ENCODE measurements around the gene PODXL.

DNA sequence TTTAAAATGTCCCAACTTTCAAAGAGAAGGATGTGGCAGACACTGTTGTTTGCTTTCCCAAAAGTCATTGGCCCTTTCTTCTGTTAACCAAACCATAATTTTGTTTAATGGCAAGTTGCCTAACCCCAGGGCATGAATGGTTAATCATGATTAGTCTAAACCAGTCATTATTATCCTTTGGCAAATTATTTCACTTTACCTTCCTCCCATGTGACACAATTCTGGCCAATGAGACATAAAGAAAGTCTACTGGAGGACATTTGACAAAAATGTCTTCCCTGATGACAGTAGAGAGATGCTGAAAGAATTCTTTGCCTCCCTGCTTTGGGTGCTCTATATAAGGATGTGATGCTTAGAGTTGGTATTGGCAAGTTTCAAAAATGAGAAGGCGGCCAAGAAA is 101.9 kb downstream of the PODXL start:
- TF ChIP-seq, protein P1, sequence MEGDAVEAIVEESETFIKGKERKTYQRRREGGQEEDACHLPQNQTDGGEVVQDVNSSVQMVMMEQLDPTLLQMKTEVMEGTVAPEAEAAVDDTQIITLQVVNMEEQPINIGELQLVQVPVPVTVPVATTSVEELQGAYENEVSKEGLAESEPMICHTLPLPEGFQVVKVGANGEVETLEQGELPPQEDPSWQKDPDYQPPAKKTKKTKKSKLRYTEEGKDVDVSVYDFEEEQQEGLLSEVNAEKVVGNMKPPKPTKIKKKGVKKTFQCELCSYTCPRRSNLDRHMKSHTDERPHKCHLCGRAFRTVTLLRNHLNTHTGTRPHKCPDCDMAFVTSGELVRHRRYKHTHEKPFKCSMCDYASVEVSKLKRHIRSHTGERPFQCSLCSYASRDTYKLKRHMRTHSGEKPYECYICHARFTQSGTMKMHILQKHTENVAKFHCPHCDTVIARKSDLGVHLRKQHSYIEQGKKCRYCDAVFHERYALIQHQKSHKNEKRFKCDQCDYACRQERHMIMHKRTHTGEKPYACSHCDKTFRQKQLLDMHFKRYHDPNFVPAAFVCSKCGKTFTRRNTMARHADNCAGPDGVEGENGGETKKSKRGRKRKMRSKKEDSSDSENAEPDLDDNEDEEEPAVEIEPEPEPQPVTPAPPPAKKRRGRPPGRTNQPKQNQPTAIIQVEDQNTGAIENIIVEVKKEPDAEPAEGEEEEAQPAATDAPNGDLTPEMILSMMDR (tag by site-specific recombination; IDR thresholded peaks at IDR 0.05), result no peak
- TF ChIP-seq, protein P2, sequence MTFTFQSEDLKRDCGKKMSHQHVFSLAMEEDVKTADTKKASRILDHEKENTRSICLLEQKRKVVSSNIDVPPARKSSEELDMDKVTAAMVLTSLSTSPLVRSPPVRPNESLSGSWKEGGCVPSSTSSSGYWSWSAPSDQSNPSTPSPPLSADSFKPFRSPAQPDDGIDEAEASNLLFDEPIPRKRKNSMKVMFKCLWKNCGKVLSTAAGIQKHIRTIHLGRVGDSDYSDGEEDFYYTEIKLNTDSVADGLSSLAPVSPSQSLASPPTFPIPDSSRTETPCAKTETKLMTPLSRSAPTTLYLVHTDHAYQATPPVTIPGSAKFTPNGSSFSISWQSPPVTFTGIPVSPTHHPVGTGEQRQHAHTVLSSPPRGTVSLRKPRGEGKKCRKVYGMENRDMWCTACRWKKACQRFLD (tag by site-specific recombination; IDR thresholded peaks at IDR 0.05), result no peak
- TF ChIP-seq ZFP3 (tag by site-specific recombination; IDR thresholded peaks at IDR 0.05; ENCODE audit: low read depth) (no peak), ZNF350 (tag by site-specific recombination; IDR thresholded peaks at IDR 0.05) (no peak), ZNF138 (tag by site-specific recombination; IDR thresholded peaks at IDR 0.05; ENCODE audit: borderline replicate concordance) (no peak), ZNF777 (tag by site-specific recombination; IDR thresholded peaks at IDR 0.05; ENCODE audit: borderline replicate concordance) (no peak), ZNF660 (tag by site-specific recombination; IDR thresholded peaks at IDR 0.05) (no peak), HOXA7 (CRISPR knock-in tag; IDR thresholded peaks at IDR 0.05; ENCODE audit: borderline replicate concordance) (no peak), ZNF610 (tag by site-specific recombination; IDR thresholded peaks at IDR 0.05; ENCODE audit: borderline replicate concordance) (no peak)
- TF ChIP-seq, protein P3, sequence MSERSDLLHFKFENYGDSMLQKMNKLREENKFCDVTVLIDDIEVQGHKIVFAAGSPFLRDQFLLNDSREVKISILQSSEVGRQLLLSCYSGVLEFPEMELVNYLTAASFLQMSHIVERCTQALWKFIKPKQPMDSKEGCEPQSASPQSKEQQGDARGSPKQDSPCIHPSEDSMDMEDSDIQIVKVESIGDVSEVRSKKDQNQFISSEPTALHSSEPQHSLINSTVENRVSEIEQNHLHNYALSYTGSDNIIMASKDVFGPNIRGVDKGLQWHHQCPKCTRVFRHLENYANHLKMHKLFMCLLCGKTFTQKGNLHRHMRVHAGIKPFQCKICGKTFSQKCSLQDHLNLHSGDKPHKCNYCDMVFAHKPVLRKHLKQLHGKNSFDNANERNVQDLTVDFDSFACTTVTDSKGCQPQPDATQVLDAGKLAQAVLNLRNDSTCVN (tag by site-specific recombination; optimal IDR thresholded peaks at IDR 0.05), result no peak
- TF ChIP-seq, protein P4, sequence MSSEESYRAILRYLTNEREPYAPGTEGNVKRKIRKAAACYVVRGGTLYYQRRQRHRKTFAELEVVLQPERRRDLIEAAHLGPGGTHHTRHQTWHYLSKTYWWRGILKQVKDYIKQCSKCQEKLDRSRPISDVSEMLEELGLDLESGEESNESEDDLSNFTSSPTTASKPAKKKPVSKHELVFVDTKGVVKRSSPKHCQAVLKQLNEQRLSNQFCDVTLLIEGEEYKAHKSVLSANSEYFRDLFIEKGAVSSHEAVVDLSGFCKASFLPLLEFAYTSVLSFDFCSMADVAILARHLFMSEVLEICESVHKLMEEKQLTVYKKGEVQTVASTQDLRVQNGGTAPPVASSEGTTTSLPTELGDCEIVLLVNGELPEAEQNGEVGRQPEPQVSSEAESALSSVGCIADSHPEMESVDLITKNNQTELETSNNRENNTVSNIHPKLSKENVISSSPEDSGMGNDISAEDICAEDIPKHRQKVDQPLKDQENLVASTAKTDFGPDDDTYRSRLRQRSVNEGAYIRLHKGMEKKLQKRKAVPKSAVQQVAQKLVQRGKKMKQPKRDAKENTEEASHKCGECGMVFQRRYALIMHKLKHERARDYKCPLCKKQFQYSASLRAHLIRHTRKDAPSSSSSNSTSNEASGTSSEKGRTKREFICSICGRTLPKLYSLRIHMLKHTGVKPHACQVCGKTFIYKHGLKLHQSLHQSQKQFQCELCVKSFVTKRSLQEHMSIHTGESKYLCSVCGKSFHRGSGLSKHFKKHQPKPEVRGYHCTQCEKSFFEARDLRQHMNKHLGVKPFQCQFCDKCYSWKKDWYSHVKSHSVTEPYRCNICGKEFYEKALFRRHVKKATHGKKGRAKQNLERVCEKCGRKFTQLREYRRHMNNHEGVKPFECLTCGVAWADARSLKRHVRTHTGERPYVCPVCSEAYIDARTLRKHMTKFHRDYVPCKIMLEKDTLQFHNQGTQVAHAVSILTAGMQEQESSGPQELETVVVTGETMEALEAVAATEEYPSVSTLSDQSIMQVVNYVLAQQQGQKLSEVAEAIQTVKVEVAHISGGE (tag by site-specific recombination; conservative IDR thresholded peaks at IDR 0.05; ENCODE audit: low read depth), result no peak
- TF ChIP-seq, protein P5, sequence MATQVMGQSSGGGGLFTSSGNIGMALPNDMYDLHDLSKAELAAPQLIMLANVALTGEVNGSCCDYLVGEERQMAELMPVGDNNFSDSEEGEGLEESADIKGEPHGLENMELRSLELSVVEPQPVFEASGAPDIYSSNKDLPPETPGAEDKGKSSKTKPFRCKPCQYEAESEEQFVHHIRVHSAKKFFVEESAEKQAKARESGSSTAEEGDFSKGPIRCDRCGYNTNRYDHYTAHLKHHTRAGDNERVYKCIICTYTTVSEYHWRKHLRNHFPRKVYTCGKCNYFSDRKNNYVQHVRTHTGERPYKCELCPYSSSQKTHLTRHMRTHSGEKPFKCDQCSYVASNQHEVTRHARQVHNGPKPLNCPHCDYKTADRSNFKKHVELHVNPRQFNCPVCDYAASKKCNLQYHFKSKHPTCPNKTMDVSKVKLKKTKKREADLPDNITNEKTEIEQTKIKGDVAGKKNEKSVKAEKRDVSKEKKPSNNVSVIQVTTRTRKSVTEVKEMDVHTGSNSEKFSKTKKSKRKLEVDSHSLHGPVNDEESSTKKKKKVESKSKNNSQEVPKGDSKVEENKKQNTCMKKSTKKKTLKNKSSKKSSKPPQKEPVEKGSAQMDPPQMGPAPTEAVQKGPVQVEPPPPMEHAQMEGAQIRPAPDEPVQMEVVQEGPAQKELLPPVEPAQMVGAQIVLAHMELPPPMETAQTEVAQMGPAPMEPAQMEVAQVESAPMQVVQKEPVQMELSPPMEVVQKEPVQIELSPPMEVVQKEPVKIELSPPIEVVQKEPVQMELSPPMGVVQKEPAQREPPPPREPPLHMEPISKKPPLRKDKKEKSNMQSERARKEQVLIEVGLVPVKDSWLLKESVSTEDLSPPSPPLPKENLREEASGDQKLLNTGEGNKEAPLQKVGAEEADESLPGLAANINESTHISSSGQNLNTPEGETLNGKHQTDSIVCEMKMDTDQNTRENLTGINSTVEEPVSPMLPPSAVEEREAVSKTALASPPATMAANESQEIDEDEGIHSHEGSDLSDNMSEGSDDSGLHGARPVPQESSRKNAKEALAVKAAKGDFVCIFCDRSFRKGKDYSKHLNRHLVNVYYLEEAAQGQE (tag by site-specific recombination; IDR thresholded peaks at IDR 0.05), result no peak
